Measurements from ENCODE around the gene SSH2.

- TF ChIP-seq ZSCAN4 (tag by site-specific recombination; IDR thresholded peaks at IDR 0.05) (no peak), ZNF311 (tag by site-specific recombination; IDR thresholded peaks at IDR 0.05; ENCODE audit: borderline replicate concordance) (no peak), ZNF600 (tag by site-specific recombination; IDR thresholded peaks at IDR 0.05) (no peak), YY1 (tag by site-specific recombination; IDR thresholded peaks at IDR 0.05) (no peak), ZBTB26 (tag by site-specific recombination; optimal IDR thresholded peaks at IDR 0.05) (no peak), ZNF416 (tag by site-specific recombination; IDR thresholded peaks at IDR 0.05) (no peak)
These were observed 322.4 kb downstream of the SSH2 start for GRCh38 chr17:29607557-29608195.

Data from HEK293 (cell line).